DOHH2 (cell line): Measurements from ENCODE around the gene COL13A1.

ENCODE experiments used
- H3F3A ChIP-seq: fragments of 200-600 bp; sonication (generic), shearing (Covaris generic); 2 replicates; pipeline ENCODE4 v1.6.0; 2016; ENCODE audit warnings: antibody characterized with exemption, mild to moderate bottlenecking; ENCODE audit not compliant: control insufficient read depth, insufficient read depth
- H3K27ac ChIP-seq: fragments of 200-600 bp; sonication (generic); 2 replicates; pipeline ENCODE4 v1.5.1; 2014; ENCODE audit warnings: low read depth, mild to moderate bottlenecking, low read length, moderate library complexity
- H3K27me3 ChIP-seq: fragments of 200-600 bp; sonication (generic); 2 replicates; pipeline ENCODE4 v1.6.1; 2014; ENCODE audit warnings: mild to moderate bottlenecking, low read length, mixed read lengths; ENCODE audit not compliant: control insufficient read depth
- H3K36me3 ChIP-seq: fragments of 200-600 bp; sonication (generic); 2 replicates; pipeline ENCODE4 v1.6.1; 2014; ENCODE audit warnings: mild to moderate bottlenecking, low read length, moderate library complexity, mixed read lengths; ENCODE audit not compliant: control insufficient read depth
- H3K4me1 ChIP-seq: fragments of 200-600 bp; sonication (generic); 2 replicates; pipeline ENCODE4 v1.6.1; 2014; ENCODE audit warnings: mild to moderate bottlenecking, low read length, mixed read lengths; ENCODE audit not compliant: control insufficient read depth
- H3K4me2 ChIP-seq: fragments of 200-600 bp; sonication (generic); 2 replicates; pipeline ENCODE4 v1.6.0; 2014; ENCODE audit warnings: mild to moderate bottlenecking, low read length, moderate library complexity
- H3K4me3 ChIP-seq: fragments of 200-600 bp; sonication (generic); 2 replicates; pipeline ENCODE4 v1.5.1; 2014; ENCODE audit warnings: mild to moderate bottlenecking, low read length, mixed read lengths
- H3K79me2 ChIP-seq: fragments of 200-600 bp; sonication (generic); 2 replicates; pipeline ENCODE4 v1.6.1; 2014; ENCODE audit warnings: mild to moderate bottlenecking, low read length, mixed read lengths; ENCODE audit not compliant: control insufficient read depth
- H3K9me2 ChIP-seq: fragments of 200-600 bp; sonication (generic); replicated peaks from 2 replicates; pipeline ENCODE4 v1.6.1; 2014; ENCODE audit warnings: mild to moderate bottlenecking, low read length, mixed read lengths; ENCODE audit not compliant: control insufficient read depth
- H3K9me3 ChIP-seq: fragments of 200-600 bp; sonication (generic); 2 replicates; pipeline ENCODE4 v1.6.1; 2014; ENCODE audit warnings: antibody characterized with exemption, low read length, mixed read lengths; ENCODE audit not compliant: control insufficient read depth, insufficient read depth
- H4K20me1 ChIP-seq: fragments of 200-600 bp; sonication (generic); 2 replicates; pipeline ENCODE4 v1.6.0; 2014; ENCODE audit warnings: low read depth, mild to moderate bottlenecking, antibody characterized with exemption, low read length, moderate library complexity; ENCODE audit not compliant: control insufficient read depth, insufficient read depth
- EZH2phosphoT487 ChIP-seq: fragments of 200-600 bp; sonication (generic); IDR thresholded peaks from 2 replicates; pipeline ENCODE4 v1.6.1; 2017; ENCODE audit warnings: borderline replicate concordance, mild to moderate bottlenecking, antibody characterized with exemption, low read length, moderate library complexity, mixed read lengths
- TF ChIP-seq, protein P1 (sequence below): fragments of 200-600 bp; sonication (generic); IDR thresholded peaks from one replicate; pipeline ENCODE4 v1.5.1; 2014; ENCODE audit warnings: antibody characterized with exemption, mild to moderate bottlenecking, low read depth, low read length; ENCODE audit not compliant: poor library complexity, severe bottlenecking

COL13A1 gene

DNA sequence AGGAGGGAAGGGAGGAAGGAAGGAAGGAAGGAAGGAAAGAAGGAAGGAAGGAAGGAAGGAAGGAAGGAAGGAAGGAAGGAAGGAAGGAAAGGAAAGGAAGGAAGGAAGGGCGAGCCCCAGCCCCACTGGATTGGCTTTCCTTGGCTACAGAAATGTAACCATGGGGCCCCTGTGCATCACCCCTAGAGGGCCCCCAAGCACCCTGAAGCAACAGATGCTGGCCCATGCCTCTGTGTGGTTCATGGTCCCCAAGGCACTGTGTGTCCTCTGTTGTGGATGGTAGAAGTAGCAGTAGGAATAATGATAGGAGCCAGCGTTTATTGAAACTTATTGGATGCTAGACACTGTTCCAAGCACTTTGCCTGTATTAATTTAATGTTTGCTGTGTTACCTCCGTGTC is 134.4 kb downstream of the COL13A1 start:
- H4K20me1 ChIP-seq, result no peaks in the 10 kb centered on the region
- no peaks in the 10 kb centered on the region for H3K36me3 ChIP-seq
- H3K4me1 ChIP-seq, result no peaks in the 10 kb centered on the region
- H3K27me3 ChIP-seq, result peaks cover 23% of the 10 kb centered on the region
- H3F3A ChIP-seq, result no peaks in the 10 kb centered on the region
- no peaks in the 10 kb centered on the region for H3K9me3 ChIP-seq
- TF ChIP-seq EZH2phosphoT487, result no peak
- TF ChIP-seq, protein P1, sequence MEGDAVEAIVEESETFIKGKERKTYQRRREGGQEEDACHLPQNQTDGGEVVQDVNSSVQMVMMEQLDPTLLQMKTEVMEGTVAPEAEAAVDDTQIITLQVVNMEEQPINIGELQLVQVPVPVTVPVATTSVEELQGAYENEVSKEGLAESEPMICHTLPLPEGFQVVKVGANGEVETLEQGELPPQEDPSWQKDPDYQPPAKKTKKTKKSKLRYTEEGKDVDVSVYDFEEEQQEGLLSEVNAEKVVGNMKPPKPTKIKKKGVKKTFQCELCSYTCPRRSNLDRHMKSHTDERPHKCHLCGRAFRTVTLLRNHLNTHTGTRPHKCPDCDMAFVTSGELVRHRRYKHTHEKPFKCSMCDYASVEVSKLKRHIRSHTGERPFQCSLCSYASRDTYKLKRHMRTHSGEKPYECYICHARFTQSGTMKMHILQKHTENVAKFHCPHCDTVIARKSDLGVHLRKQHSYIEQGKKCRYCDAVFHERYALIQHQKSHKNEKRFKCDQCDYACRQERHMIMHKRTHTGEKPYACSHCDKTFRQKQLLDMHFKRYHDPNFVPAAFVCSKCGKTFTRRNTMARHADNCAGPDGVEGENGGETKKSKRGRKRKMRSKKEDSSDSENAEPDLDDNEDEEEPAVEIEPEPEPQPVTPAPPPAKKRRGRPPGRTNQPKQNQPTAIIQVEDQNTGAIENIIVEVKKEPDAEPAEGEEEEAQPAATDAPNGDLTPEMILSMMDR, result peak; percentile 52
- no peak overlapping the region for H3K4me2 ChIP-seq
- H3K9me2 ChIP-seq, result no peaks in the 10 kb centered on the region
- H3K27ac ChIP-seq, result no peak overlapping the region
- H3K79me2 ChIP-seq, result no peaks in the 10 kb centered on the region
- H3K4me3 ChIP-seq, result no peak overlapping the region

GRCh38 chr10:69938541-69938991 is 136.9 kb downstream of the COL13A1 start:
- Histone ChIP-seq H3K4me1 (no peaks in the 10 kb centered on the region), H3K4me3 (no peak overlapping the region), H3F3A (no peaks in the 10 kb centered on the region), H4K20me1 (no peaks in the 10 kb centered on the region), H3K27me3 (peaks cover 23% of the 10 kb centered on the region), H3K27ac (no peak overlapping the region), H3K9me2 (no peaks in the 10 kb centered on the region), H3K79me2 (no peaks in the 10 kb centered on the region), H3K36me3 (no peaks in the 10 kb centered on the region), H3K9me3 (no peaks in the 10 kb centered on the region), H3K4me2 (no peak overlapping the region)
- TF ChIP-seq EZH2phosphoT487, result no peak
- TF ChIP-seq, protein P1, result no peak

- H3K79me2 ChIP-seq, result no peaks in the 10 kb centered on the region
- no peaks in the 10 kb centered on the region for H3K9me2 ChIP-seq
- TF ChIP-seq EZH2phosphoT487, result no peak
- TF ChIP-seq, protein P1, result no peak
- no peaks in the 10 kb centered on the region for H3K36me3 ChIP-seq
- H3K27ac ChIP-seq, result no peak overlapping the region
- H3F3A ChIP-seq, result no peaks in the 10 kb centered on the region
- no peaks in the 10 kb centered on the region for H3K9me3 ChIP-seq
- H3K4me1 ChIP-seq, result no peaks in the 10 kb centered on the region
- no peak overlapping the region for H3K4me3 ChIP-seq
- H3K27me3 ChIP-seq, result peaks cover 23% of the 10 kb centered on the region
- H4K20me1 ChIP-seq, result no peaks in the 10 kb centered on the region
- H3K4me2 ChIP-seq, result no peak overlapping the region
These were observed 137.4 kb downstream of the COL13A1 start for GRCh38 chr10:69939061-69939460.
